ENCODE data around the gene DENND6B. TPM values are rescaled to one million over a fixed set of nuclear protein-coding genes. Genes with fewer than 3 reads are reported as not detected.

Gene DENND6B
- total RNA-seq, 3 donors from 2014 or later (not counting 1 experiment from before 2014, with no cell fraction given): 3.1 to 5.0 (median 4.5) TPM

- H3K4me1 Mint-ChIP-seq: no peaks in the 10 kb centered on the region
- H3K27ac Mint-ChIP-seq: no peak overlapping the region
- H3K36me3 ChIP-seq (ENCODE audit: control insufficient read depth, insufficient read depth, low read length): no peaks in the 10 kb centered on the region
- no peaks in the 10 kb centered on the region for H3K27me3 ChIP-seq (ENCODE audit: control insufficient read depth, insufficient read depth, low read length)
- no peaks in the 10 kb centered on the region for H3K36me3 Mint-ChIP-seq
- intact Hi-C loops (cut with micrococcal nuclease): no loop called here
- H3K27ac ChIP-seq (ENCODE audit: low read length): no peak overlapping the region
- ATAC-seq: no peak
- peaks cover 0 to 4% of the 10 kb centered on the region in 2 donors for H3K27me3 Mint-ChIP-seq (ENCODE audit: low read depth in 2 of 2)
- 93% methylated on average over 40 of the region's 40 CpGs for WGBS (ENCODE audit: insufficient coverage)
- no peak for TF ChIP-seq CTCF (IDR thresholded peaks at IDR 0.05)
- no peak overlapping the region for H3K4me3 Mint-ChIP-seq
- no peaks in the 10 kb centered on the region for H3K9me3 ChIP-seq (ENCODE audit: control insufficient read depth, insufficient read depth, low read length)
- no peak overlapping the region for H3K4me3 ChIP-seq (ENCODE audit: low read length)
- no peaks in the 10 kb centered on the region for H3K9me3 Mint-ChIP-seq
- no peak for DNase-seq
- H3K4me1 ChIP-seq (ENCODE audit: control insufficient read depth, insufficient read depth, low read length): peaks cover 8% of the 10 kb centered on the region
Observed at GRCh38 chr22:50286701-50287318, 40.0 kb downstream of the DENND6B start.

GRCh38 chr22:50286275-50286674 lies 40.5 kb downstream of the DENND6B start:
- no peak overlapping the region for H3K4me3 ChIP-seq (ENCODE audit: low read length)
- no peak overlapping the region for H3K27ac ChIP-seq (ENCODE audit: low read length)
- no peak for TF ChIP-seq CTCF (IDR thresholded peaks at IDR 0.05)
- Mint-ChIP-seq H3K27me3 (ENCODE audit: low read depth in 2 of 2) (no peaks in the 10 kb centered on the region), H3K4me1 (no peaks in the 10 kb centered on the region), H3K9me3 (no peaks in the 10 kb centered on the region), H3K27ac (no peak overlapping the region), H3K36me3 (no peaks in the 10 kb centered on the region), H3K4me3 (no peak overlapping the region)
- intact Hi-C loops (cut with micrococcal nuclease): no loop called here
- H3K4me1 ChIP-seq (ENCODE audit: control insufficient read depth, insufficient read depth, low read length): peaks cover 3% of the 10 kb centered on the region
- DNase-seq (no peak), ATAC-seq (no peak)
- no peaks in the 10 kb centered on the region for H3K9me3 ChIP-seq (ENCODE audit: control insufficient read depth, insufficient read depth, low read length)
- H3K36me3 ChIP-seq (ENCODE audit: control insufficient read depth, insufficient read depth, low read length): no peaks in the 10 kb centered on the region
- 89% methylated on average over 21 of the region's 21 CpGs for WGBS (ENCODE audit: insufficient coverage)
- no peaks in the 10 kb centered on the region for H3K27me3 ChIP-seq (ENCODE audit: control insufficient read depth, insufficient read depth, low read length)

GRCh38 chr22:50285568-50286229 lies 41.1 kb downstream of the DENND6B start:
- Histone ChIP-seq H3K27ac (ENCODE audit: low read length) (no peak overlapping the region), H3K9me3 (ENCODE audit: control insufficient read depth, insufficient read depth, low read length) (no peaks in the 10 kb centered on the region), H3K27me3 (ENCODE audit: control insufficient read depth, insufficient read depth, low read length) (no peaks in the 10 kb centered on the region), H3K36me3 (ENCODE audit: control insufficient read depth, insufficient read depth, low read length) (no peaks in the 10 kb centered on the region), H3K4me1 (ENCODE audit: control insufficient read depth, insufficient read depth, low read length) (no peaks in the 10 kb centered on the region), H3K4me3 (ENCODE audit: low read length) (no peak overlapping the region)
- Mint-ChIP-seq H3K27ac (no peak overlapping the region), H3K36me3 (no peaks in the 10 kb centered on the region), H3K4me3 (no peak overlapping the region), H3K27me3 (ENCODE audit: low read depth in 2 of 2) (no peaks in the 10 kb centered on the region), H3K4me1 (no peaks in the 10 kb centered on the region), H3K9me3 (no peaks in the 10 kb centered on the region)
- DNase-seq (no peak), ATAC-seq (no peak)
- no peak for TF ChIP-seq CTCF (IDR thresholded peaks at IDR 0.05)
- intact Hi-C loops (cut with micrococcal nuclease): no loop called here
- WGBS (ENCODE audit: insufficient coverage): 95% methylated on average over 34 of the region's 34 CpGs

Measured in natural killer cell (primary cell).